HepG2 (cell line): ENCODE data around the gene PLS1. TPM values are rescaled to one million over a fixed set of nuclear protein-coding genes. Genes with fewer than 3 reads are reported as not detected.
A peak's percentile ranks its signal among the peaks of the same experiment; 100 is the strongest.

Experiments used
- FOSL2 ChIP-seq: sonication (generic); formaldehyde crosslinking; IDR thresholded peaks from 2 replicates; pipeline ENCODE4 v1.4.0; 2020; ENCODE audit warnings: missing genetic modification reagents
- HNRNPH1 ChIP-seq: fragments of 200-400 bp; formaldehyde crosslinking; optimal IDR thresholded peaks from 2 replicates; pipeline ENCODE3; 2017; ENCODE audit warnings: mild to moderate bottlenecking, low read depth, low read length
- MLX ChIP-seq: IDR thresholded peaks from 2 replicates; pipeline ENCODE4 v1.6.1; 2016
- PRDM10 ChIP-seq: sonication (generic); formaldehyde crosslinking; IDR thresholded peaks from 2 replicates; pipeline ENCODE4 v1.4.0; 2020; ENCODE audit warnings: low read depth, missing genetic modification reagents
- SMAD9 ChIP-seq: sonication (generic); formaldehyde crosslinking; IDR thresholded peaks from 2 replicates; pipeline ENCODE4 v1.5.1; 2020; ENCODE audit warnings: mild to moderate bottlenecking, missing genetic modification reagents
- ZBTB21 ChIP-seq: sonication (generic); formaldehyde crosslinking; IDR thresholded peaks from 2 replicates; pipeline ENCODE4 v1.4.0; 2020; ENCODE audit warnings: missing genetic modification reagents
- ZBTB42 ChIP-seq: sonication (generic); formaldehyde crosslinking; IDR thresholded peaks from 2 replicates; pipeline ENCODE4 v1.5.0; 2020; ENCODE audit warnings: mild to moderate bottlenecking, missing genetic modification reagents
- ZNF318 ChIP-seq: sonication (generic); formaldehyde crosslinking; IDR thresholded peaks from 2 replicates; pipeline ENCODE4 v1.4.0; 2020; ENCODE audit warnings: mild to moderate bottlenecking, missing genetic modification reagents
- ZNF646 ChIP-seq: sonication (generic); formaldehyde crosslinking; IDR thresholded peaks from 2 replicates; pipeline ENCODE4 v1.9.0; 2021; ENCODE audit warnings: mild to moderate bottlenecking, missing genetic modification reagents
- polyA plus RNA-seq, 8 experiments: library from polyadenylated mRNA; depleted of rRNA in 3 of 8; stranded (reverse) in 7 of 8; unstranded in 1 of 8; fragments of >200 nt; fragmentation: Illumina TruSeq in 4 of 8; extraction: Trizol in 4 of 8; gene quantifications; 2 replicates each; pipeline versions ENCODE4 v1.2.1 to v1.2.3, GENCODE V29; 2011 to 2016; ENCODE audit warnings: low read depth in 4 of 8, missing spikeins in 1 of 8, mixed read lengths in 1 of 8; ENCODE audit not compliant: insufficient read depth in 1 of 8
- total RNA-seq, 5 experiments: library from RNA; depleted of rRNA; stranded (reverse); fragments of >200 nt; fragmentation: Illumina TruSeq; extraction: Trizol; gene quantifications; 2 replicates each; pipeline ENCODE4 v1.2.3, GENCODE V29; 2016; ENCODE audit warnings: low read depth in 1 of 5

PLS1 gene
- total and polyA plus RNA-seq, 2 of the 13 experiments (the other 11 are each of a cell fraction or from before 2014, with no cell fraction given): 11.2 to 21.1 TPM

GRCh38 chr3:142595951-142596725, at the start of gene PLS1 (continued):
- TF ChIP-seq ZNF318 (CRISPR knock-in tag) (peak; percentile 83; the same call in 1 of the 2 replicates), FOSL2 (peak; percentile 66), HNRNPH1 (peak; percentile 80), PRDM10 (CRISPR knock-in tag) (peak; percentile 94), ZNF646 (CRISPR knock-in tag) (no peak), ZBTB42 (CRISPR knock-in tag) (peak; percentile 56), MLX (CRISPR knock-in tag) (peak; percentile 89), ZBTB21 (CRISPR knock-in tag) (no peak), SMAD9 (CRISPR knock-in tag) (no peak; the same call in 1 of the 2 replicates)
